Measurements from ENCODE around the gene MAP4.

GRCh38 chr3:48016301-48016973 is at the start of gene MAP4:
- TF ChIP-seq POLR2A (IDR thresholded peaks at IDR 0.05) (no peak), CTCF (IDR thresholded peaks at IDR 0.05) (no peak)

All from body of pancreas (tissue), 4 donors.